OCI-LY7 (cell line): ENCODE data around the gene PHACTR4. TPM values are rescaled to one million over a fixed set of nuclear protein-coding genes. Genes with fewer than 3 reads are reported as not detected.

Source experiments
- BruUV-seq: library from RNA; stranded (reverse); fragments of 400-500 nt; replicated peaks from 2 replicates; lab custom pipeline; 2021; lab: Mats Ljungman, UMichigan
- CTCF ChIA-PET: fragments of 300-600 bp; sonication (Branson Sonifier 250); formaldehyde crosslinking; loops from one replicate; lab custom pipeline; 2022; ENCODE audit warnings: antibody characterized with exemption; ENCODE audit not compliant: unreplicated experiment; lab: Charles Lee
- POLR2A ChIA-PET: fragments of 300-600 bp; sonication (Branson Sonifier 250); formaldehyde crosslinking; loops from one replicate; lab custom pipeline; 2022; ENCODE audit warnings: antibody characterized with exemption; lab: Charles Lee
- DNase-seq: peaks from one replicate; pipeline ENCODE4 v3.0.0-alpha.2; 2015; ENCODE audit warnings: low spot score
- H2AFZ ChIP-seq: fragments of 200-600 bp; sonication (generic), shearing (Covaris generic); 2 replicates; pipeline ENCODE4 v1.6.1; 2014; ENCODE audit warnings: mild to moderate bottlenecking, antibody characterized with exemption, low read length, moderate library complexity
- H3K27ac ChIP-seq: fragments of 200-600 bp; sonication (generic); 2 replicates; pipeline ENCODE4 v1.5.1; 2014; ENCODE audit warnings: mixed run types, low read depth, mild to moderate bottlenecking, moderate library complexity, low read length, inconsistent platforms; ENCODE audit not compliant: poor library complexity, severe bottlenecking
- H3K36me3 ChIP-seq: fragments of 200-600 bp; sonication (generic); 2 replicates; pipeline ENCODE4 v1.6.1; 2014; ENCODE audit warnings: mild to moderate bottlenecking, antibody characterized with exemption, low read length, moderate library complexity, mixed read lengths; ENCODE audit not compliant: insufficient read depth
- H3K4me1 ChIP-seq: fragments of 200-600 bp; sonication (generic); 2 replicates; pipeline ENCODE4 v1.5.1; 2014; ENCODE audit warnings: mild to moderate bottlenecking, low read length; ENCODE audit not compliant: insufficient read depth, poor library complexity, severe bottlenecking
- H3K4me2 ChIP-seq: fragments of 200-600 bp; sonication (generic); 2 replicates; pipeline ENCODE4 v1.6.1; 2014; ENCODE audit warnings: mild to moderate bottlenecking, low read length
- H3K4me3 ChIP-seq: fragments of 200-600 bp; sonication (generic); 2 replicates; pipeline ENCODE4 v1.5.1; 2014; ENCODE audit warnings: mild to moderate bottlenecking, low read depth, low read length; ENCODE audit not compliant: poor library complexity, severe bottlenecking
- H3K79me2 ChIP-seq: fragments of 200-600 bp; sonication (generic); 2 replicates; pipeline ENCODE4 v1.6.1; 2016; ENCODE audit warnings: low read depth, mild to moderate bottlenecking, low read length, moderate library complexity, mixed read lengths; ENCODE audit not compliant: insufficient read depth
- H3K9me2 ChIP-seq: fragments of 200-600 bp; sonication (generic); 2 replicates; pipeline ENCODE4 v1.6.1; 2016; ENCODE audit warnings: mild to moderate bottlenecking, low read length, mixed read lengths; ENCODE audit not compliant: insufficient read depth
- H3K9me3 ChIP-seq: fragments of 200-600 bp; sonication (generic); 2 replicates; pipeline ENCODE4 v1.6.1; 2014; ENCODE audit warnings: mild to moderate bottlenecking, mixed run types, low read length, mixed read lengths
- H4K20me1 ChIP-seq: fragments of 200-600 bp; sonication (generic); 2 replicates; pipeline ENCODE4 v1.6.1; 2014; ENCODE audit warnings: mild to moderate bottlenecking, antibody characterized with exemption, low read length, moderate library complexity, mixed read lengths; ENCODE audit not compliant: insufficient read depth
- EZH2phosphoT487 ChIP-seq: fragments of 200-600 bp; sonication (generic); IDR thresholded peaks from 2 replicates; pipeline ENCODE4 v1.6.1; 2018; ENCODE audit warnings: low read depth, borderline replicate concordance, mild to moderate bottlenecking, mixed run types, antibody characterized with exemption, low read length, moderate library complexity, mixed read lengths
- intact Hi-C: fragments of 100-400 bp; cut with micrococcal nuclease; formaldehyde crosslinking; loops from one replicate; pipeline ENCODE4 v1.10.0; 2022; ENCODE audit not compliant: unreplicated experiment
- total RNA-seq, 2 experiments: library from RNA; depleted of rRNA in 1 of 2; stranded (reverse); fragments of >200 nt in 1 of 2; shearing (Covaris generic) in 1 of 2; gene quantifications; 2 replicates each; pipeline ENCODE4 v1.2.3, GENCODE V29; 2014 to 2022
- TF ChIP-seq, protein P1 (sequence below): fragments of 200-600 bp; sonication (generic); conservative IDR thresholded peaks from 2 replicates; pipeline ENCODE4 v1.5.1; 2014; ENCODE audit warnings: mild to moderate bottlenecking, antibody characterized with exemption, low read length, moderate library complexity, mixed read lengths

Gene PHACTR4
- total RNA-seq, 2 experiments from 2014 or later: 17.8 to 44.9 TPM

DNA sequence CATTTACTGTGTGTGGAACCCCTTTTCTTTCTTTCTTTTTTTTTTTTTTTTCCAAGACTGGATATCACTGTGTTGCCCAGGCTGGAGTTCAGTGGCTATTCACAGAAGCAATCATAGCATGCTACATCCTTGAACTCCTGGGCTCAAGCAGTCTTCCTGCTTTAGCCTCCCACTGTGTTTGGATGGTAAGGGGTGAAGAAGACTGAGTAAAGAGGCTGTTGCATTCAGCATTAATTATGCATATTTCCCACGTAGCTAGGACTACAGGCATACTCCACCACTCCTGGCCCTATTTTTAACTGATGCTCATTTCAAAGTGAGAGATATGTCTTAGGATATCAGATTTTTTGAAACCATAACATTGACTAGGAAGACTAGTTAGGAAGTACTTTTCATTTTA, 39.5 kb downstream of the PHACTR4 start:
- no peak for DNase-seq
- CTCF ChIA-PET: no interaction called here
- intact Hi-C loops: loop anchor here (5.0 kb wide), 1 partner anchor 468 kb away; no protein-coding TSS in a partner anchor
- Histone ChIP-seq H3K27ac (no peak overlapping the region), H4K20me1 (no peaks in the 10 kb centered on the region), H3K4me1 (peaks cover 12% of the 10 kb centered on the region), H3K4me3 (no peak overlapping the region), H3K4me2 (no peak overlapping the region), H3K79me2 (peaks cover 7% of the 10 kb centered on the region; the same call in 1 of the 2 replicates), H3K36me3 (peaks cover 5% of the 10 kb centered on the region; the same call in 1 of the 2 replicates), H2AFZ (no peak overlapping the region), H3K9me3 (no peaks in the 10 kb centered on the region), H3K9me2 (no peaks in the 10 kb centered on the region)
- BruUV-seq: no TSS peak
- TF ChIP-seq, protein P1, sequence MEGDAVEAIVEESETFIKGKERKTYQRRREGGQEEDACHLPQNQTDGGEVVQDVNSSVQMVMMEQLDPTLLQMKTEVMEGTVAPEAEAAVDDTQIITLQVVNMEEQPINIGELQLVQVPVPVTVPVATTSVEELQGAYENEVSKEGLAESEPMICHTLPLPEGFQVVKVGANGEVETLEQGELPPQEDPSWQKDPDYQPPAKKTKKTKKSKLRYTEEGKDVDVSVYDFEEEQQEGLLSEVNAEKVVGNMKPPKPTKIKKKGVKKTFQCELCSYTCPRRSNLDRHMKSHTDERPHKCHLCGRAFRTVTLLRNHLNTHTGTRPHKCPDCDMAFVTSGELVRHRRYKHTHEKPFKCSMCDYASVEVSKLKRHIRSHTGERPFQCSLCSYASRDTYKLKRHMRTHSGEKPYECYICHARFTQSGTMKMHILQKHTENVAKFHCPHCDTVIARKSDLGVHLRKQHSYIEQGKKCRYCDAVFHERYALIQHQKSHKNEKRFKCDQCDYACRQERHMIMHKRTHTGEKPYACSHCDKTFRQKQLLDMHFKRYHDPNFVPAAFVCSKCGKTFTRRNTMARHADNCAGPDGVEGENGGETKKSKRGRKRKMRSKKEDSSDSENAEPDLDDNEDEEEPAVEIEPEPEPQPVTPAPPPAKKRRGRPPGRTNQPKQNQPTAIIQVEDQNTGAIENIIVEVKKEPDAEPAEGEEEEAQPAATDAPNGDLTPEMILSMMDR: no peak
- no peak for TF ChIP-seq EZH2phosphoT487
- POLR2A ChIA-PET: interaction anchor here (0.5 to 1.1 kb wide), 4 partner anchors 12 to 240 kb away, joined by 3 to 4 read pairs (median 3); no protein-coding TSS in a partner anchor

DNA sequence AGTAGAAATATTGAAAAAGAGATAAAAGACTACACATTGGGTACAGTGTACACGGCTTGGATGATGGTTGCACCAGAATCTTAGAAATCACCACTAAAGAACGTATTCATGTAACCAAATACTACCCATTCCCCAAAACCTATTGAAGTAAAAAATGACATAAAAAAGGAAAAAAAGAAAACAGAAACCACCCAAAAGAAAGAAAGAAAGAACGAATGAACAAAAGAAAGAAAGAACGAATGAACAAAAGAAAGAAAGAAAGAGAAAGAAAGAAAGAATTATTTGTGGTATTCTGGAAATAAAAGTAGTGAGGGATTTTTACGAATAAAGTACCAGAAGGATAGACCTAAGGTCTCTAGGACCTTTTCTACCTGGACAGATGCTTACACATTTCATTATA, 42.1 kb downstream of the PHACTR4 start:
- TSS peak; percentile 23 for BruUV-seq
- H3K4me2 ChIP-seq: no peak overlapping the region
- POLR2A ChIA-PET: interaction anchor here (0.7 to 0.9 kb wide), 3 partner anchors 20 to 168 kb away, joined by 3 to 5 read pairs (median 4); no protein-coding TSS in a partner anchor

More for the DNA sequence above, 42.1 kb downstream of the PHACTR4 start:
- Histone ChIP-seq H3K27ac (no peak overlapping the region), H3K4me3 (no peak overlapping the region), H2AFZ (no peak overlapping the region), H3K79me2 (no peaks in the 10 kb centered on the region), H3K9me2 (no peaks in the 10 kb centered on the region), H3K9me3 (no peaks in the 10 kb centered on the region), H3K36me3 (peaks cover 5% of the 10 kb centered on the region; the same call in 1 of the 2 replicates), H4K20me1 (no peaks in the 10 kb centered on the region), H3K4me1 (peaks cover 6% of the 10 kb centered on the region)
- TF ChIP-seq EZH2phosphoT487: no peak
- TF ChIP-seq, protein P1: no peak
- no peak for DNase-seq
- CTCF ChIA-PET: no interaction called here
- intact Hi-C loops: loop anchor here (2.0 kb wide), 1 partner anchor 191 kb away; no protein-coding TSS in a partner anchor
